Dedifferentiated amniotic fluid mesenchymal stem cell (primary cell): Measurements from ENCODE around the gene TOX2.

Source experiments
- DNase-seq: peaks from one replicate; pipeline ENCODE4 v3.0.0-alpha.2; 2016; ENCODE audit errors: extremely low spot score

TOX2 gene

DNA sequence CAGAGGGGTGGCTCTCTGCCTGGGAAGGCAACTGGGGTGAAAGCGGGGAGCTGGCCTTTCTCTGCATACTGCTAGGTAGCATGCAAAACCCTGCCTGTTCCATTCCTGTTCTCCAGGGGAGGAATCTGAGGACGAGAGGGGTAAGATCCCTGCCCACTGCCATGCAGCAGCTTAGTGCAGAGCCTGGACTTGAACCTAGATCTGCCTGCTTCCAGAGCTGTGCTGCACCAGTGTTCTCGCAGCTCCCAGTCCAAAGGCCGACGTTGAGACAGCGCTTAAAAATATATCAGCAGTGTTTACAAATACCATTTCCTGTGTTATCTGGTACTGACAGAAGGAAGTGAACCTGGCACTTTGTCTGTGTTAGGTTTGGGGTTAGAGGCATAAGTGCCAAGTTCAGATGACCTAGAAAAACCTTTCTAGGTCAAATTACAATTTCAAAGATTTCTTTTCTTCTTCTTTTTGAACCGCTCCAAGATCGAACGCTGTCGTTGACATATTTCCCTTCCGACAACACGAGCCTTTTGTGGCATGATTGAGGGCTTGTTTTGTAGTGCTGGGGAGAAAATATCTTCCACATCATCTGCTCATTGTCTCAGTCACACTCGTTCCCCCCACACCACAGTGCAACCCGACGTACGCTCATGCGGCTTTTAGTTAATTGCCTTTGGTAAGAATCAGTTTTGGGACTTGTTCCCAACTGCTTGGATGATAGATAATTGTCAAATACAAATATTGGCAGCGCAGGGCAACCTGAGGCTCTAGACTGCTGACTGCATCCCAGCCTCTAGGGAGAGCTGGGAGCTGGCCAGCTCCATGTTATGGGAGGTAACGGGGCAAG is 44.6 kb downstream of the TOX2 start:
- no peak for DNase-seq

DNA sequence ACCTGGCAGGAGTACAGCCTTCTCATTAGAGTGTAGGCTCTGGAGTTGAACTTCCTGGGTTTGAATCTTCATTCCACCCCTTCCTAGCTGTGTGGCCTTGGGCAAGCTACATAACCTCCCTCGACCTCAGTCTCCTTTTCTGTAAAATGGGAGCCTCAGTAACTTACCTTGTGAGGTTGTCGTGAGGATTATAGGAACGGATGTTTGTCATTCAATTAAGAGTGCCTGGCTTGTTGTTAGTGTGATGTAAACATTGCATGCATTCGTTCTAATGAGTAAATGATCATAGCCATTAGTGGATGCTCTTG is 45.2 kb downstream of the TOX2 start:
- no peak for DNase-seq

DNA sequence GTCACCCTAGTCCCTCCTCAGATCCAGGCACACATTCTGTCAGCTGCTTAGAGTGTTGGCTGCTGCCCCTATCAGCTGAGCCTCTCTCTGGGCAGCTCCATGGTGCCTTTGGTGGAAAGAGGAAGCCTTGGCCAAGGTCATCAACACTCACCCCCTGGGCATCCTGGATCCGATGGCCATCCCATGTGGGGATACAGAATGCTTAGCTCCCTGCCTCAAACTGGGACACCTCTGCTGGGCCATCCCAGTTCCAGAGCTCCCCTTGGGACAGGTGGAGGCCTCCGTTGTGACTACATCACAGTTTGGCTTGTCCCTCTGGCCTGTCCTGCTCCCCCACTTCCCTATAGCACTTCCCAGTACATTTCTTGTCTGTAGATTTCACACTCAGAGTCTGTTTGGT is 45.6 kb downstream of the TOX2 start:
- DNase-seq: no peak

DNA sequence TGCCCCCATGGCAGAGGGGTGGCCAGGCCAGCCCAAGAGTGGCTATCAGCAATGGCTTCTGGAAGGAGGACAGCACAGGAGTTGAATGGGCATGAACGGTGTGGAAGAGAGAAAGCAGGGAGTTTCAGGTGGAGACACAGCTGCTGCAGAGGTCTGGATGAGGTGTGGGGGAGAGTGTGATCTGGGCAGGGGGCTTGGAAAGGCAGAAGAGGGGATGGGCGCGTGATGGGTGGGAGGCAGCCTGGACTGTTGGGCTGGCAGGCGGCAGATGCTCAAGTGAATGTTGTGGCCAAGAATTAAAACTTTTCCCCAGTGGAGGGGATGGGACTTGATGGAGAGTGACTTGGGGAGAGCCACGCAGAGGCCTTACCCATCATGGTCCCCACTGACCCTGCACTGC is 46.5 kb downstream of the TOX2 start:
- DNase-seq: no peak

DNA sequence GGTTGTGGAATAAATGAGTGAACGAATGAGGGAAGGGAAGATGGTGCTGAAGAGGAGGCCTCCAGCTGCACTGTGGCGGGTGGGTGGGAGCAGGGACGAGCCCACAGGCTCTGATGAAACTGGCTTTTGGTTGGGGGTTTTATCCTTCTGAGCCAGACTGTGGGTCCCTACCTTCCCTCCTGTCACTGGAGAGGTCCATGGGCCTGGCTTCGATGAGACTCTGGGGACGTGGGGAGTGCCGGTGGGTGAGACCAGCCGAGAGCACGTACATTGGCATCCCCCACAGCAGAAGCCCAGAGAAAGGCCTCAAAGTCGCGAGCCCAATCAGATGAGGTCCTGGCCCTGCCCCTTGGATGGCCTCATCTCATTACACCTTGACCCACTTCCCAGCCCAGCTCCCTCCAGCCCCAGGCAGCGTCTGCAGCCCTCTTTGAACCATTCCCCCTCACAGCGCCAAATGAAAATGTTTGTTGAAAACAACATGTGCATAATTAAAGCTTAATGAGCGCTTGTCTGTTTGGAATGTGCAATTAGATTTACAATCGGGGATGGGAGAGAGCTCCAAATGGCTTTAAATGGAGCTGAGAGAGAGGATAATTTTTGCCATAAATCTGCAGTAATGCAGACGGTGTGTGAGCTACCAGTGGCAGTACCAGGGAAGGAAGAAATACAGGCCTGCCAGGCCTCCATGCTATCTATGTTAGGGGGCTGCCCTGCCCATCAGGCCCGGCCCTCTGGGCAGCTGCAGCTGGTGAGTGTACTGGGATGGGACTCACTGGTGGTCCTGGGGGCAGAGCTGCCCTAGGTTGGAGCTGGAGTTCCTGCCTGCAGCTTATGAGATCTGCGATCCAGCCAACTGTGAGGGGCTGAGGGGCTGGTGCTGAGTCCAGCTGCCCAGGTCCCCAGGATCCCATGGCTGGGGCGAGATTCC is 47.2 kb downstream of the TOX2 start:
- DNase-seq: no peak

DNA sequence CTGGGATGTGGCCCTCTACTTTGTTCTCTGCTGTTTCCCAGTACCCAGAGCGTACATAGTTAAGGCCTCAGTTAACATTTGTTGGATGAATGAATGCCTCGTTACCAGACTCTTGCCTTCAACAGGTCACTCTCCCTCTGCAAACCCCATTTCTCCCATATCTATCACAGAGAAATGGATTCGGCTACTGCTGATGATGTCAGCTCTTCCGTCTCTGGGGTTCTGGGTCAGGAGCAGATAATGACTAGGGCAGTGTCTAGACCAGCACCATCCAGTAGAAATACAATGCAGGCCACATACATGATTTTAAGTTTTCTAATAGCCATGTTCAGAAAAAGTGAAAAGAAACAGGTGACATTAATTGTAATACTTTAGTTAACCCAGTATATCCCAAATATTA is 47.9 kb downstream of the TOX2 start:
- no peak for DNase-seq

DNA sequence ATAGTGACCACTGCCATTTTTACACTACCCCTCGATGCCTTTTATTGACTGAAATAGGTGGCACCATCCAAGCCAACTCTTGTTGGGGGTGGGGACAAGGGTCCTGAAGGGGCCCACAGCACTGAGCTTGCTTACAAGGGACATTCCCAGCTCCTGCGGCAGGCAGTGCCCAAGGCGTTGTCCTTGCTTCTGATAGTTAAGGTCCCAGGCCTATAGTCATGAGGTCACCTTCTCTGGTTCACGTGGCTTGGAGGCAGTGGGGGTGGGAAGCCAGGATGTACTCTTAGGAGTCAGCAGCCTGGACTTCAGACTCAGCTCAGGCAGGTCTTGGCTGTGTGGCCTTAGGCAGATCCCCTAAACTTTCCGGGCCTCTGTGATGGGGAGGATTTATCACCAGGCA is 48.6 kb downstream of the TOX2 start:
- DNase-seq: no peak

DNA sequence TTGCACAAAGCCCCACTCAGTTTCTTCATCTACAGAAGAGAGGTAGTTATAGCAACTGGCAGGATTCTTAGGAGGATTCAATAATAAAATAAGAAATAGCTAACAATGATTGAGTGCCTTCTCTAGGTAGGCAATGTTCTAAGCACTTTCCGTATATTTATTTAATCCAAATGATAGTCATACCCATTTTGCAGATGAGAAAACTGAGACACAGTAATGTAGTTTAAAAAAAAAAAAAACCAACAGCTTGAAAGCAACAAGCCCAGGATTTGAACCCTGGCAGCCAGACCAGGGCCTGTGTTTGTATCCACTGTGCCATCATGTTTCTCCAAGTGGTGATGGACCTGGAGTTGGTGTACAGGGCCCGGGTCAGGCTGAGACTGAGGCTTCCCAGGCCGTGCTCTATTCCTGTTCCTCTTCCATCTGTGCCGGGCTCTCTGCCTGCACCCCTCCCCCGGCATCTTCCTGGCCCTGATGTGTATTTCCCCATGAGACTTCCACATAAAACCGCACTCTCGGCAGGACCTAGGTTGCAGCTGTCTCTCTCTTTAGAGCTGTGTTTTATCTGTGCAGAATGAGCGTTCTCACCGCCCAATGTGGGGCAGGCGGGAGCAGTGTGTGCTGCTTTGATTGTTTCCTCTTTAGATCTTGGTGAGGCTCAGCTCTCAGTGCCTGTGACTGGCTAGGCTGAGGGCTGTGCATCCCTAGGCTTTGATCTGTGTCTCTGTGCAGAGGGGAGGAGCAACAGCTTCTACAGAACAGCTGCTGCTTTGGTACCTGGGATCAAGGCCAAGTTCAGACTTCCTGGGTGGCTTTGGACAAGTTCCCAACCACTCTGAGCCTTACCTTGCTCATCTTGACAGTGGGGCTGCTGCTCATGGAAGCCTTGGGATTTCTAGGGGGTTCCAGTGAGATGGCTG is 49.5 kb downstream of the TOX2 start:
- DNase-seq: no peak

DNA sequence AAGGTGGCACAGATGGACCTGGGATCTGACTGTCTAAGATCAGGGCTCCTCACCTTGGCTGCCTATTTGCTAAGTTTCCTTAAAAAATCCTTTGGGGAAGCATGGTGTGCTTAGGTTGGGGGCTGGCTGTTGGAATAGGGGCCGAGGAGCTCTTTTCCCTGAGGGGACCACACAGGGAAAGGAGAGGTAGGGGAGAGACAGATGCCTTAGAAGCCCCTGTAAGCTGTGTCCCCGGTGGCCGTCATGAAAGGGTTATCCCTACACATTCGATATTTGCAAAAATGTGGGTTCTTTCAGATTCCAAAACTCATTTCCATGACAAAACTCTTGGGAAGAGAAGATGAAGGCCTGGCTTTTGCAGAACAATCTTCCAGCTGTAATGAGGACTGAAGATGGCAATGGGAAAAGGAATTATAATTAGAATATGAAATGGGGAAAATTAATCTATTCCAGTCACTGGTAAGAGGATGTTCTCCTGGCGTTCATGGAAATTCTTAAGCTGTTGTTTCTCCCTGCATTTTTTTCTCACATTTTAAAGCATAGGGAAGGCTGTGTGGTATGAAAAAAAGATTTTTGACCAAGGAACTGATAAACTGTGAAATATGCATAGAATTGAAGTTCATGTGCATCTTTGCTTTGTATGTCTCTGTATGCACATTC is 53.8 kb downstream of the TOX2 start:
- no peak for DNase-seq

DNA sequence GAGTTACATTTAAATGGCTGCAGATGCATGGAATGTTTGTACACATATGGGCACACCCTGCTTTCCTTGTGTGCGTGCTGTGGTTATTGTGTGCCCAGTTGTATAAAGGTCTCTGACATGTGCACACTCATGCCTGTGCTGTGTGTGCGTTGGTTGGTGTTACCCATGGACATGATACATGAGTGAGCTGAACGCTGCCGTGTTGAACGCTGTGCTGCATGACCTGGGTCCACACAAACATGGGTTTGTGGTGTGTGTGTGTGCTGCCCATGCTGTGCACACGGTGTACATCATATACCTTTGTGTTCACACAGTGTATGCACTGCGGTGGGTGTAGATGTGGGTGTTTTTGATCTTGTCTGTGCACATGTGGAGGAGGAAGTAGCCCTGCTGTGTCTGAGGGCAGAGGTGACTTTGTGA is 54.4 kb downstream of the TOX2 start:
- no peak for DNase-seq

DNA sequence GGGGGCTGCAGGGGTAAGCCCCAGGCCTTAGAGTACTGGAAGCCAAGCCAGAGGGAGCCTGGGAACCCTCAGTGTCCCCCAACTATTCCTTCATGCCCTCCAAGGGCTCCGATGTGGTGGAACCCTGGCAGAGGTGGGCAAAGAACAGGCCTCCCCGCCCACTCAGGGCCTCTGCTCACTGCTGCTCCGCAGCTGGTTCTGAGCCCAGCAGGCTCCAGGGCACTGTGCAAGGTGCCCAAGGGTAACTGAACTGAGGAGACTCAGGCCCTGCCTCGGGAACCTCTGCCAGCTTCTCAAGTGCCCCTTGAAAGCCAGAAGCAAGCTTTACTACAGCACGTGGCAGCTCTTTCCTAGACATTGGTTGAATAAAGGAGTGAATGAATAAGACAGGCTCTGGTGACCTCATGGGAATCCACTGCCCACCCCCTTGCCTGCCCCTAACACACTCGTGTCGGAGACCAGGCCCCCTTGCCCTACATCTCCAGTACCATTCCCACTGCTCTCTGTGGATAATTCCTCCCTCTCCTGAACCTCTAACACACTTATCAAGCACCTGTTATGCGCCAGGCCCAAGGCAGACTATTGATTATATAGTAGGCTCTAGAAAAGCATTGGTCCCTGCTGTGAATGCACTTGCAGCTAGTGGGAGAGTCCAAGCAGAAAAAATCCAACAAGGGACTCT is 55.0 kb downstream of the TOX2 start:
- no peak for DNase-seq

DNA sequence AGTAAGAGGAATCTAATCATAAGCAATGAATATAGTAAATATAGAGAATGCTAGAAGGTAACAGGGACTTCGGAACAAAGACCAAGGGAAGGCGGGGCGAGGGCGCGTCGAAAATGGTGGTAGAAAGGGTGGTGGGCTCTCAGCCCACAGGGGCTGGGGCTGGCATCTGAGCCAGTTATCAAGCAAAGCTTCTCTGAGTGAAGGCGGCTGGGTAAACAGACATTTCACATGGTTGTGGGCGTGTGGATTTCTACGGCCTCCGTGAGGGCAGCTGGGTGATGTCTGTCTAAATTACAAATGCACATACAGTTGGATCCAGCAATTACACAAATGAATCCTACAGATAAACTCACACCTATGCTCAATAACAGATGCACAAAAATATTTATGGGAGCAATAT is 56.6 kb downstream of the TOX2 start:
- DNase-seq: no peak

DNA sequence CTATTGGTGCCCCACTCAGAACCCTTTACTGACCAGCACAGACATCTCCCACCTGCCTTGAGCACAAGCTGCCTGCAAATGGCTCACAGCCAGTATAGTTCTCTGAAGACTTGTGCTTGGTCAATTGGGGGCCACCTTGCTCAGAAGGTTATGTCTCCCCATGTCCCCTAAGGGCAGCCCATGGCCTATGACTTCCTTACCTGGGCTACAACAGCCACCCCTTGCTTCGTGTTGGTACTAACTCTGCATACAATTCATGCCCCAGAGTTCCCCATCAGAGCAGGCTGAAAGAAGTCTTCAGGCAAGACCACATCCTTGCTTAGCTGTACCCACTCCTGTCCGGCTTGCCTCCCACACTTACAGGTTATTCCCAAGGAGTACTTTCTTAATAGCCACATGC is 57.4 kb downstream of the TOX2 start:
- DNase-seq: no peak

DNA sequence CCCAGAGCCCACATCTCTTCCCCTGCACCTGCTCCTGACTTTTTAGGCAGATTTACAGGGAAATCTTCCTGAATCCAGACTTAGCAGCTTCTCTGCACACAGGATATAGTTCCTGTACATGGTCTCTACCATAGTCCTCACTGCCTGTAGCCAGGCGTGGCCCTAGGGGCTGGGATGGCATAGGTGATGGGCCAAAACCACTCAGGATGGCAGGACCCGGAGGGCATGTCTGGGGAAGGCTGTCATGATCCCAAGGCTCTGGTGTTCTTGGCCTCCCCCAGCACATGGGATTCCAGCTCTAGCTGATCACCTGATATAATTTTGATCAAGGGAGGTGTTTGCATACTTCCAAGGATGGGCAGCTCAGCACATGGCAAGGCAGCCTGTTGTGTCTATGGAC is 58.0 kb downstream of the TOX2 start:
- no peak for DNase-seq

DNA sequence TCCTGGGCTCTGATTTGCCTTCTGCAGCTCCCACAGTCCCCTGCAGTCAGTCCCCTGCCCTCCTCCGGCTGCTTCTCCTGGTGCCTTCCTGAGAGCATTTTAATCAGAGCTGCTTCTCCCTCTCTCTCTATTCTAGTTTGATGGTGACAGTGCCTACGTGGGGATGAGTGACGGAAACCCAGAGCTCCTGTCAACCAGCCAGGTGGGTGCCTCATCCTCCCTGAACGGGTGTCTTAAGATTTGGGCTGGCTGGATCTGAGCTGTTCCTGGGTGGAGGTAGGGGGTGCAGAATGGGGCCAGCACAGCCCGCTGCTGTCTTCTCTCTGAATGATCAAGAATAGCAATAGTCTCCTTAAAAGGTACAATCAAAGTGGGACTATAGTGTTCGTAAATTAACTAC is 58.6 kb downstream of the TOX2 start:
- no peak for DNase-seq

DNA sequence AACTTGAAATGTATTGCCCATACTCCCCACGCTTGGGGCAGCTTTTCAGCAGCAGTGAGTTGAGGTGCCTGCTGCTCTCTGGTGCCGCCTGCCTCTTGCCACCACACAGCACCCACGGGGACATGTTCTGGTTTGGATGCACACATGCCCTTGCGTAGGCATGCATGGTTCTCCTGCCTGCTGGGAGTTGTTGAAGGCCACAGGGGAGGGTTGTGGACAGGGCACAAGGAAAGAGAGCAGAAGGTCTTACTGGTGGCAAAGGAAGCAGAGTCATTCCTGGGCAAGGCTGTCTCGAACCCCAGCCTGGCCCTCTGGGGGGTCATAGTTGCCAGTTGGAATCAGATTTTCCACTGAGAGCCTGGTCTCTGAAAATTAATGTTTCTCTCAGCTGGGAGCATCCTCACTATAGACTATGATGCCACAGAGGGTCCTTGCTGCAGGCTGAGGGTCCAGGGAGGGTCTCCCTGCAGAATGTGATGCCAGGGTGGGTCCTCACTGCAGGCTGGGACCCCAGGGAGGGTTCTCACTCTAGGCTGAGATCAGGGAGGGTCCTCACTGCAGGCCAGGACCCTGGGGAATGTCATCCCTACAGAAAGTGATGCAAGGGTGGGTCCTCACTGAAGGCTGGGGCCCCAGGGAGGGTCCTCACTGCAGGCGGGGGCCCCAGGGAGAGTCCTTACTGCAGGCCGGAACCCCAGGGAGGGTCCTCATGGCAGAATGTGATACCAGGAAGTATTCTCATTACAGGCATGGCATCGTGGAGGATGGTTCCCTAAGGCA is 59.2 kb downstream of the TOX2 start:
- no peak for DNase-seq

DNA sequence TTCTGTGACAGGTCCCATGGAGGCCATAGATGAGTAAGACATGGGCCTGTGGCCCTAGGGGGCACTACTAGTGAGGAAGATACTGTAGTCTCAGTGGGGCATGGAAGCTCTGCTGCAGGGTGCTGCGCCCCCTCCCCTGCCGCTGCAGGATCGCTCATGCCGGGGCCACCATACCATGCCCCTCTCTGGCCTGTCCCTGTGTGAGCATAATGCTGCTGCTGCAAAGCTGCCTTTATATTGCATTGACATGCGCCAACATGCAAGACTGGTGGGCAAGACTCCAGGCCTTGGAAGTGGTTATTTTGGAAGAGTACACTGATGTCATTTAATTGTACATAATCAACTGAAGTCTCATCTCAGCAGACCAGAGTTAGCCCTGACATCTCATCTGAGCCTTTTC is 60.0 kb downstream of the TOX2 start:
- no peak for DNase-seq

DNA sequence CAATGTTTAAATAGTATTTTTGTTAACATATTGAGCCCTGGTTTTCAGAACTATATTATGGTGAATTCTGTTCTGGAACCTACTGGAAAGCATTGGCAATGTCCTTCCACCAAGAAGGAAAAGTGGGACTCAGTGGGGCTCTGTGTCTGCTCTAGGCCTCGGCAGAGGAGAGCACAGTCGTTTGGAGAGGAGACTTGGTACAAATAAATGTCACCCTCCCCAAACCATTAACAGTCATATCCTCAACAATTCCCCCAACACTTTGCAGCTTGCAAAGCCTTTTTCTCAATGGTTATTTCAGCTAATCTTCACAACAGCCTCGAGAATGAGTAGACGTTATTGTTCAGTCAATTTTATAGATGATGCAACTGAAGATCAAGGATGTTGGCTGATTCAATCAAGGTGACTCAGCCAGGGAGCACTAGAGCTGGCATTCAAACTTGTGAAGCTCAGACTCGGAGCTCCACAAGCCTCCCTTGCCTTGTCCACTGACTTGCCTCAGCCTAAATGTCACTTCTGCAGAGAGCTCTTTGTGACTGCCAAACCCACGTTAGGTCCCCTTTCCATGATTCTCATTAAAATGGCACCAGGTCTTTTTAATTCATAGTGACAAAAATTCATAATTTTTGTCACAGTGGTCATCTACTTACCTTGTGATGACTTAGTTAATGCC is 60.6 kb downstream of the TOX2 start:
- DNase-seq: peak; percentile 91

DNA sequence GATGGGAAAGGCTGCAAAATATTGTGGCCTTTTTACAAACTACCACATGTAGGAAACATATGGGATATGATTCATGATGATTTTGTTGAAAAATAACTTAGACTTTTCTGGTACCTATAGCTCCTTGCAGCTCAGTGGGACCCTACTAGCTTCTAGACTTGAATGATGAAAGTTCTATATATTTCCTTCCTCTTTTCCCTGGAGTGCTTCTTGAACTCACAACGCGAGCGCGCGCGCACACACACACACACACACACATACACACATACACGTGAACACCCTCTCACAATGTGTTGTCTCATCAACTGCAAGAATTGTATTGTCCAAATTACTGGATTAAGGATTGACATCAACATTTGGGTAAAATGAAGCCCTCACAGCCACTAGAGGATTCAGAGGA is 61.9 kb downstream of the TOX2 start:
- no peak for DNase-seq

DNA sequence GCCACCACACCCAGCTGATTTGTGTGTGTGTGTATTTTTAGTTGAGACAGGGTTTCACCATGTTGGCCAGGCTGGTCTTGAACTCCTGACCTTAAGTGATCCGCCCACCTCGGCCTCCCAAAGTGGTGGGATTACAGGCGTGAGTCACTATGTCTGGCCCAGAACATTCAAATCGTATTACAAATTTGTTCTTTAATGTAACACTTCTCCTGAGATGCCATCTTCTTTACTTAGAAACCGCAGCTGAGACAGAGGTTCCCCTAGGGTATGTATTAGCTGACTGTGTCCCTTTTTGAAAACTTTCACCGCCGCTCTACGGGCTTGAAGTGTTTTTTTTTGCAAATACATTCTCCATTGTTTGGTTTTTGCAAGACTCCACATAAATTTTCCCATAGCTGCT is 62.6 kb downstream of the TOX2 start:
- no peak for DNase-seq
